Activated T-helper 2 cell treated with anti-CD3 and anti-CD28 coated beads, Interferon-gamma antibody, Interleukin-2, Interleukin-4, amounts not matched to agents 10 μg/mL and 5 μg/mL and 100 μg/mL, durations not matched to agents 14 hours and 24 hours and 36 hours (primary cell): ENCODE data around the gene CFAP20DC. TPM values are rescaled to one million over a fixed set of nuclear protein-coding genes. Genes with fewer than 3 reads are reported as not detected.

ENCODE experiments used
- DNase-seq: peaks from one replicate; pipeline ENCODE4 v3.0.0; 2021; ENCODE audit warnings: low spot score
- H3K27ac Mint-ChIP-seq: one replicate; pipeline ENCODE4 v1.8.0; 2021; ENCODE audit warnings: mixed read lengths
- H3K27me3 Mint-ChIP-seq: one replicate; pipeline ENCODE4 v1.8.0; 2021; ENCODE audit warnings: low read depth, mixed read lengths
- H3K36me3 Mint-ChIP-seq: one replicate; pipeline ENCODE4 v1.8.0; 2021; ENCODE audit warnings: low read depth, mixed read lengths
- H3K4me1 Mint-ChIP-seq: one replicate; pipeline ENCODE4 v1.8.0; 2021; ENCODE audit warnings: low read depth, mixed read lengths
- H3K4me3 Mint-ChIP-seq: one replicate; pipeline ENCODE4 v1.8.0; 2021; ENCODE audit warnings: low read depth, mild to moderate bottlenecking, moderate library complexity, mixed read lengths
- H3K9me3 Mint-ChIP-seq: one replicate; pipeline ENCODE4 v1.8.0; 2021; ENCODE audit warnings: mixed read lengths
- intact Hi-C: fragments of 100-400 bp; cut with micrococcal nuclease; formaldehyde crosslinking; loops from one replicate; pipeline ENCODE4 v1.15.1; 2023
- total RNA-seq: library from RNA; stranded (reverse); gene quantifications from 2 replicates; pipeline ENCODE4 v1.2.3, GENCODE V29; 2022

Gene CFAP20DC
- total RNA-seq, 1 donor from 2014 or later: 1.5 TPM

DNA sequence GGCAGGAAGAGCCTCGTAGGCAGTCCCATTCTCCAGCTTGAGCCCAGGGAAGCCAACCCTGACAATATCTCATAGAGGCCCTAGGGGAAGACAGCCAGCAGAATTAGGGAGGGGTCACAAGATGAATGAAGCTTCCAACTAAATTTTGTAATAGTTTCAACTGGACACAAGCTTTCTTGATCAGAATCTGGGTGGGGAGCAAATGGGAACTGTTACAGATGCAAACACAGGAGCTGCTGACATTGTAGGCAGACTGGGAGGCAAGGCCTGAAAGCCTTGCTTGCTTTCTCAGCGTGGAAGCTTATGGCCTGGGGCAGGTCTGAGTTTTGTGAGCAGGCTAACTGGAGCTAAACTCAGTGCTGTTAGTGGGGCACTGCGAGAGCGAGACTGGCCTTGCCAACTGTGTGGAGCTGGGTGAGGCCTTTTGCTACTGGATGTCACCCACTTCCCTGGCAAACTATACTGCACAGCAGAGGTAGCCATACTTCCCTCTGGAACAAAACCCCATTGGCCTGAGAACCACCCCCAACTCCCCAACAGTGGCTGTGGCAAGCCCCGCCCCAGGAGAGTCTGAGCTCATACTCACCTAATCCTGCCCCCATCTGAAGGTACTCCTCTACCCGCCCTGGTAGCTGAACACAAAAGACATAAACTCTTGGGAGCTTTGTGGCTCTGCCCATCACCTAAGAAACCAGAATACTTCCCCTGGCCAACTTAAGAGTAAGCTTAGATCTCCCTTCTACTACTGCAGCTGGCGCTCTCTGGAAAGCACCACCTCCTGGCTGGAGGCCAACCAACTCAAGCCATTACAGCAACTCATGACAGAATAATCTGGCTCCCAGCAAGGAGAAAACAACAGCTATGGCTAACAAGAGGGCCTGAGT lies 42.9 kb downstream of the CFAP20DC start:
- H3K9me3 Mint-ChIP-seq: no peaks in the 10 kb centered on the region
- H3K4me3 Mint-ChIP-seq: no peak overlapping the region
- no peaks in the 10 kb centered on the region for H3K4me1 Mint-ChIP-seq
- no peaks in the 10 kb centered on the region for H3K36me3 Mint-ChIP-seq
- intact Hi-C loops: no loop called here
- peaks cover 13% of the 10 kb centered on the region for H3K27me3 Mint-ChIP-seq
- DNase-seq: no peak
- H3K27ac Mint-ChIP-seq: no peak overlapping the region

DNA sequence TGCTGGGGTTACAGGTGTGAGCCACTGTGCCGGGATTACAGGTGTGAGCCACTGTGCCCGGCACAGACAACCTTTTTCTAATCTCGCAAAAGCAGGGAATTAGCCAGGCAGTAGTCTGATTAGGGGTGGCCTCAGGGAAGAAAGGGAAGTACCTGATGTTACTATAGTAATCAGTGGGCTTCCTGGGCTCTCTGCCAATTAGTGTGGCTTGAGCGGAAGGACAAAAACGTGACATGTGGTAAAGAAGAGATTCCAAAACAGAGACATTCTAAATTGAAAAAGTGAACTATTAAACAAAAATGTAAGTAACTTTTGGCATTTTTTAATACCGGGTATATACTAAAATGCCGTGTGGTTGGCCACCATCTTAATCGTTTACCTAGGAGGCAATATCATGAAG lies 48.1 kb downstream of the CFAP20DC start:
- Mint-ChIP-seq H3K9me3 (no peaks in the 10 kb centered on the region), H3K4me3 (no peak overlapping the region), H3K36me3 (no peaks in the 10 kb centered on the region), H3K4me1 (no peaks in the 10 kb centered on the region), H3K27me3 (peaks cover 14% of the 10 kb centered on the region), H3K27ac (no peak overlapping the region)
- DNase-seq: no peak
- intact Hi-C loops: no loop called here

DNA sequence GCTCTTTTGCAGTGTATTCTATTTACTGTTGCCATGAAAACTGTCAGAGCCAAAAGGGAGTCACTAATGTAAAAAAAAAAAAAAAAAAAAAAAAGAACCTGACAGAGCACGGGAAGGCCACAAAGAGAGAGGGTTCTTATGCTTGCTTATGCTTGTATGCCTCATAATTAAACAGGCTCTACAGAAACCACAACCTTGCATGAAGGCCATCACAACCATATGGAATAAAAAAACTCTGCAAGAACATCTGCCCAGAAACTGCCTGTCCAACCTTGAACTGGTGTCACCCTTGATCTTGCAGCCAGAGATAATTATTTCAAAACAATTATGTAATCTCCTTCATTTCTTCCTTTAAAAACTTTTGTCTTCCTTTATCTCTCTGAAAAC lies 50.1 kb downstream of the CFAP20DC start:
- Mint-ChIP-seq H3K27ac (no peak overlapping the region), H3K4me3 (no peak overlapping the region), H3K4me1 (no peaks in the 10 kb centered on the region), H3K9me3 (no peaks in the 10 kb centered on the region), H3K27me3 (peaks cover 14% of the 10 kb centered on the region), H3K36me3 (no peaks in the 10 kb centered on the region)
- intact Hi-C loops: no loop called here
- no peak for DNase-seq

DNA sequence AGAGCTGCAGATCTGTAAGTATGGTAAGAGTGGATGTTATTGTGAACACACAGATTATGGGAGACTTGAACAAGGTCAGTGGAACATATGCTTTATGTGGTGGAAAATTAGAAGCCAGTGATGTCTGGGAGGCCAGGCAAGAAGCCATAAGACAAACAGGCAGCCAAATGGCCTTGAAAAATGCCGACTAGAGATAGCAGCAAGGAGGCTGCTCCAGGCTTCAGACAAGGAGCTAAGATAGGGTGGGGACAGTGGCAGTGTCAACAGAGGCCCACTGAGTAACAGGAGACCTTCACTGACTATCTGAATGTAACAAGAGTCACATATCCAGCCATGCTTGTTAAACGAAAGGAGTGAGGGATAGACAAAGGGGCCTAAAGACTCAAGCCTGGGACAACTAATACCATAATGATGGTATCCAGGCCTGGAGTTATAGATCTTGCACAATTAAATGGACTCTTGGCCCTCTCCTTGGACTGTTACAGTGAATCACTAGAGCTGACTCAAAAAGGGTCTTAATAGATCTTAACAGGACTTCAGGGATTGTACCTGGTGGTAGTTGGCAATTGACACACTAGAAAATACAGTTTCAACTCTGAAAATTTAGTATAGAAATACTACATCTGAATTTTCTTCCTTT lies 50.6 kb downstream of the CFAP20DC start:
- H3K9me3 Mint-ChIP-seq: no peaks in the 10 kb centered on the region
- no peak overlapping the region for H3K27ac Mint-ChIP-seq
- H3K27me3 Mint-ChIP-seq: peaks cover 14% of the 10 kb centered on the region
- no peak for DNase-seq
- peaks cover 1% of the 10 kb centered on the region for H3K4me1 Mint-ChIP-seq
- no peaks in the 10 kb centered on the region for H3K36me3 Mint-ChIP-seq
- no peak overlapping the region for H3K4me3 Mint-ChIP-seq
- intact Hi-C loops: no loop called here

DNA sequence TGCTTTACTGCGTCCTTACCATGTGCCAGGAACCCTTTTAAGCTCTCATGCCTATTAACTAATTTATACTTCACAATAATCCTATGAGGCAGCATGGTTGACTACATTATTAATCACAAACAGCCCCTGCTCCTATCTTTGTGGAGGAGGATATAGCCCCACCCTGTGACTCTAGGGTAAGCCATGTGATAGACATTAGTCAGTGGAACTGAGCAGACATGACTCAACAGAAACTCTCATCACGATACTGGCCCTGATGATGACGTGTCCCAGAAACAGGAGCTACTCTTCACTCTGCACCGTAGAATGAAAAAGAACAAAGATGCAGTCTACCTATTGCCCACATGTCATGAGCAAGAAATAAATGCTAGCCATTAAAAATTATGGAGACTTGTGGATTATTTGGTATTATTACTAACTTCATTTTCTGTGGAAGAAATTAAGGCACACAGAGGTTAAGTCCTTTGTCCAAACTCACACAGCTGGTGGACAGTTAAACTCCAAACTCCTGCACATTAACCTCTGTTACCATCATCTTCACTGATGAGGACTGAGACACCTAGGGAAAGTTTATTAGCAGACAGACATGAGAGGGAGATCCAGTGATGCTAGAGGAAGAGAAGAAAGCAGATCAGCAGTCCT lies 51.2 kb downstream of the CFAP20DC start:
- DNase-seq: no peak
- intact Hi-C loops: no loop called here
- H3K9me3 Mint-ChIP-seq: no peaks in the 10 kb centered on the region
- no peaks in the 10 kb centered on the region for H3K36me3 Mint-ChIP-seq
- H3K27ac Mint-ChIP-seq: no peak overlapping the region
- peaks cover 1% of the 10 kb centered on the region for H3K4me1 Mint-ChIP-seq
- no peak overlapping the region for H3K4me3 Mint-ChIP-seq
- peaks cover 15% of the 10 kb centered on the region for H3K27me3 Mint-ChIP-seq

DNA sequence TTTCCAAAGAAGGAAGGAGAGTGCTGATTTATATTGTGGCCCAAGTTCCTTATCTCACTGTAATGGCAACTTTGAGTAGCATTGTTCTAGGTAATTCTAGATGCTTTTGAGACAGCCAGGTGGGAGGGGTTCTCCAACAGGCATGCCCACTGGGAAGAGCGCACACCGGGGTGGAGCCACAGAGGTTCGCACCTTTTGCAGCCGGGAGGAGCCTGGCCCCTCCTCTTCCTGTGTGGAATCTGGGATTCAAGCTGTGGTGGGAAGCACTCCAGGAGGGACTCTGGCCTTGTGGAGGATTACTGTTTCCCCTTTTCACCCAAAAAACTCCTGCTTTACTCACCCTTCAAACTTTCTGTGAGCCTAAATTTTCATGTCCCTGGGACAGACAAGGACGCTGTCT lies 53.1 kb downstream of the CFAP20DC start:
- no peak overlapping the region for H3K4me3 Mint-ChIP-seq
- DNase-seq: no peak
- no peaks in the 10 kb centered on the region for H3K9me3 Mint-ChIP-seq
- no peak overlapping the region for H3K27ac Mint-ChIP-seq
- peaks cover 17% of the 10 kb centered on the region for H3K27me3 Mint-ChIP-seq
- H3K4me1 Mint-ChIP-seq: peaks cover 1% of the 10 kb centered on the region
- no peaks in the 10 kb centered on the region for H3K36me3 Mint-ChIP-seq
- intact Hi-C loops: no loop called here

DNA sequence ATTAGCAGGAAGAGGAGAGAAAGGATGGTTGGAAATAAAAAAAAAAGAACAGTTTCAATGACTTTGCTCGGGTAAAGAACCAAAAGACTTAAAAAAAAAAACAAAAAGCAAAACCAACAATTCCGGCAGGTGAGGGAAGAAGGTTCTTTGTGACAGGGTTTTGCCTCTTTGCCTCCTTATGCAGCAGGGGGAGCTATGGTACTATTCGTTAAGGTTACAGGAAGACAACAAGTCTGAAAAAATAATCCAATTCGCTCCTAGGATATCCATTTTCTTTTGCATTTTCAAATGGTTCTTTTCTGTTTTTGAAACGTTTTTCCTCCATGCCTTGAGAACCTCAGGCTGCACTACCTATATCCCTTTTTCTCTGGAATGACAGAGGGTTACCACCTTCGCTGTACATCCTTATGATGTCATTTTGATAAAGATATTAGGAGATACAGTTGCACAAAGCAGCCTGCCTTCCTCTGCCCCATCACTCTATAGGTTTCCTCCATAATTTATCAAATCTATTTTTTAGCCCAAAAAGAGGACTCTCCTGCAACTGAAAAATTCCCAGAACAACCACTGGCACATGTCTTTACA lies 55.0 kb downstream of the CFAP20DC start:
- Mint-ChIP-seq H3K4me1 (peaks cover 1% of the 10 kb centered on the region), H3K9me3 (no peaks in the 10 kb centered on the region), H3K36me3 (no peaks in the 10 kb centered on the region), H3K27ac (no peak overlapping the region), H3K4me3 (no peak overlapping the region), H3K27me3 (peaks cover 18% of the 10 kb centered on the region)
- intact Hi-C loops: loop anchor here (2.0 kb wide), 1 partner anchor 58 kb away; no protein-coding TSS in a partner anchor
- DNase-seq: no peak

DNA sequence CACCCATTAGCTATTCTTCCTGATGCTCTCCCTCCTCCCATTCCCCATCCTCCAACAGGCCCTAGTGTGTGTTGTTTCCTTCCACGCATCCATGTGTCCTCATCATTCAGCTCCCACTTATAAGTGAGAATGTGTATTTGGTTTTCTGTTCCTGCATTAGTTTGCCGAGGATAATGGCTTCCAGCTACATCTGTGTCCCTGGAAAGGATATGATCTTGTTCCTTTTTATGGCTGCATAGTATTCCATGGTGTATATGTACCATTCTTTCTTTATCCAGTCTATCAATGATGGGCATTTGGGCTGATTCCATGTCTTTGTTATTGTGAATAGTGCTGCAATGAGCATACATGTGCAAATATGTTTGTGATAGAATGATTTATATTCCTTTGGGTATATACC lies 56.3 kb downstream of the CFAP20DC start:
- H3K4me1 Mint-ChIP-seq: peaks cover 1% of the 10 kb centered on the region
- H3K27ac Mint-ChIP-seq: no peak overlapping the region
- no peak for DNase-seq
- peaks cover 18% of the 10 kb centered on the region for H3K27me3 Mint-ChIP-seq
- no peak overlapping the region for H3K4me3 Mint-ChIP-seq
- no peaks in the 10 kb centered on the region for H3K9me3 Mint-ChIP-seq
- H3K36me3 Mint-ChIP-seq: no peaks in the 10 kb centered on the region
- intact Hi-C loops: no loop called here

DNA sequence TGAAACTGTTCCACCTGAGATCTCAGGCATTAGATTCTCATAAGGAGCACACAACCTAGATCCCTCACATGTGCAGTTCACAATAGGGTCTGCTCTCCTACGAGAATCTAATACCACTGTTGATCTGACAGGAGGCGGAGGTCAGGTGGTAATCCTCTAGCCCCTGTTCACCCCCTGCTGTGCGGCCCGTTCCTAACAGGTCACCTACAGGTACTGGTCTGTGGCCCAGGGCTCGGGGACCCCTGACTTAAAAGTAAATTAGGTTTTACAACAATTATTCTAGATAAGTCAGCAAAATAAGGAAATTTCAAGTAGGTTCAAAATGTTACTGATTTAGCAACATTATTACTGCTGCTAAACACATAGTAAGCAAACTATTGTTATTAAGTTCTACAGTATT lies 58.2 kb downstream of the CFAP20DC start:
- Mint-ChIP-seq H3K9me3 (no peaks in the 10 kb centered on the region), H3K27ac (no peak overlapping the region), H3K4me3 (no peak overlapping the region), H3K27me3 (peaks cover 23% of the 10 kb centered on the region), H3K36me3 (no peaks in the 10 kb centered on the region), H3K4me1 (peaks cover 1% of the 10 kb centered on the region)
- intact Hi-C loops: no loop called here
- no peak for DNase-seq

DNA sequence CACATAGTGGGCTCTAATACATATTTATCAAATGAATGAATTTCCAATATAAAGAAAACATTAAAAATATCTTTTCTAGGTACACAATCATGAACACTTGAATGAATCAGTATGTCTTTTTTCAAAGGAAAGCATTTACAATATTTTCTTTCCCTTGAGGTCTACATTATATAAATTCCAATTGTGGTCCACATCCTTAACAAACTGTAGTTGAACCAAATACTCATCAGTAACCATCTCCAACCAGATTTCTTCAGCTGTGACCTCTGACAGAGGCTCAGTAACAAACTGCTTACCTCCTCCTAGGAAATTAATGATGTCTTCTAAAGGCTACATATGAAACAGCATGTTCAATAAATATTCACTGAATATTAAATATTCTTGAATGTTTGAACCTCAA lies 58.8 kb downstream of the CFAP20DC start:
- H3K36me3 Mint-ChIP-seq: no peaks in the 10 kb centered on the region
- H3K27ac Mint-ChIP-seq: no peak overlapping the region
- peaks cover 23% of the 10 kb centered on the region for H3K27me3 Mint-ChIP-seq
- DNase-seq: no peak
- intact Hi-C loops: no loop called here
- H3K9me3 Mint-ChIP-seq: no peaks in the 10 kb centered on the region
- H3K4me3 Mint-ChIP-seq: no peak overlapping the region
- peaks cover 1% of the 10 kb centered on the region for H3K4me1 Mint-ChIP-seq

DNA sequence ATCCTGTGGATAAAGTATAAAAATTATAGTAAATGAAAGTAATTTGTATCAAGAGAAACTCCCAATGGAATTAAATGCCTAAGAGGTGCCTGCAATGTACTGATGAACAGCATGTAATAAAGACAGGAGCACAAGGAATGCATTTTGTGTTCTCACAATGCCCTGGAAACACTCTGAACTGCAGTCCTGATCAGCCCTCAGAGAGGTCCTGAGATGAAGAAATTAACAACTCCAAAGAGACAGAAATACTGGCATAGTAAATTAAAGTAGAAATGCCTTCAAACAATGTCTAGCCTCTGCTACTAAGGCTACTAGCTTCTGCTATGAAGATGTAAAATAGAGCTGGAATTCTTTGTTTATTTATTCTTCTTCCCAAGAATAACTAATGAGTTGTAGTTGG lies 59.9 kb downstream of the CFAP20DC start:
- Mint-ChIP-seq H3K4me3 (no peak overlapping the region), H3K27ac (no peak overlapping the region), H3K9me3 (no peaks in the 10 kb centered on the region), H3K36me3 (no peaks in the 10 kb centered on the region), H3K27me3 (peaks cover 25% of the 10 kb centered on the region), H3K4me1 (peaks cover 1% of the 10 kb centered on the region)
- no peak for DNase-seq
- intact Hi-C loops: no loop called here

DNA sequence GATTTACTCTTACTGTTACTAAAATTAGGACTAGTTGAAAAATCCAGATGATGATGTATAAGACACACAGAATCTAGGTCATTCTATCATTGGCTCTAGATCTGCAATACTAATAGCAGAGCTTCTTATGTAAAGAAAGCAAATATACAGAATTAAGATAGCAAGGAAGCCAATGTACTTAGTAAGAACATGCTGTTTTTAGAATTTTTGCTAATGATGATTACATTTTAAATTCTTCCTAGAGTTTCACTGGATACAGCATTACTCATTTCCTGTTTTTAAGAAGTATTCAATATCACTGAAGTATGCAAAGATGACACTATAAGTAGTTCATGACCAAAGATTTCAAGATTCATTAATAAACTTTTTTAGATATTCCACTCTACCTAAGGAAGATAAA lies 60.7 kb downstream of the CFAP20DC start:
- no peaks in the 10 kb centered on the region for H3K9me3 Mint-ChIP-seq

DNA sequence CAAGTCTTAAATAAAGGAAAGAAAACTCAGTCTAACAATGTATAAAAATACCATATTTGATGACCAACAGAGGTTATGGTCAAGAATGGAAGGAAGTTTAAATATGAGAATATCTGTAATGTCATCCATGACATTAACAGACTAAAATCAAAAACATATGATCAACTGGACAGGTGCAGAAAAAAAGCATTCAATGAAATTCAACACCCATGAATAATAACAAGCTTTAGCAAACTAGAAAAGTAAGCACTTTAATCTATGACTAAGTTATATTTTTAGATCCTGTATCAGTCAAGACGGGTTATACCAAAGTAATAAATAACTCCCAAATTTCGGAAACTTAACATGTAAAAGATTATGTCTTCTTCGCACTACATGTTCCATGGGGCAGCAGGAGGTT lies 61.8 kb downstream of the CFAP20DC start:
- Mint-ChIP-seq H3K9me3 (no peaks in the 10 kb centered on the region), H3K4me1 (no peaks in the 10 kb centered on the region), H3K36me3 (no peaks in the 10 kb centered on the region), H3K4me3 (no peak overlapping the region), H3K27ac (no peak overlapping the region), H3K27me3 (peaks cover 20% of the 10 kb centered on the region)
- intact Hi-C loops: no loop called here
- DNase-seq: no peak

More for the DNA sequence above, 60.7 kb downstream of the CFAP20DC start:
- no peak for DNase-seq
- Mint-ChIP-seq H3K36me3 (no peaks in the 10 kb centered on the region), H3K27ac (no peak overlapping the region), H3K27me3 (peaks cover 25% of the 10 kb centered on the region), H3K4me1 (no peaks in the 10 kb centered on the region), H3K4me3 (no peak overlapping the region)
- intact Hi-C loops: no loop called here
